Hepatocyte (in vitro differentiated cells): ENCODE results near the gene SGO2. TPM values are rescaled to one million over a fixed set of nuclear protein-coding genes. Genes with fewer than 3 reads are reported as not detected.

Source experiments
- DNase-seq: peaks from one replicate; pipeline ENCODE4 v3.0.0-alpha.2; 2016; ENCODE audit warnings: low spot score
- H2AFZ ChIP-seq: fragments of 200-600 bp; sonication (generic); 2 replicates; pipeline ENCODE4 v1.6.0; 2016; ENCODE audit warnings: antibody characterized with exemption, mild to moderate bottlenecking
- H3K27ac ChIP-seq: fragments of 200-600 bp; sonication (generic); 2 replicates; pipeline ENCODE4 v1.5.1; 2016; ENCODE audit warnings: mild to moderate bottlenecking
- H3K27me3 ChIP-seq: fragments of 200-600 bp; sonication (generic); 2 replicates; pipeline ENCODE4 v1.6.1; 2016
- H3K36me3 ChIP-seq: fragments of 200-600 bp; sonication (generic); replicated peaks from 2 replicates; pipeline ENCODE4 v1.5.1; 2016; ENCODE audit warnings: low read depth; ENCODE audit not compliant: insufficient read depth
- H3K4me1 ChIP-seq: fragments of 200-600 bp; sonication (generic); 2 replicates; pipeline ENCODE4 v1.5.1; 2016; ENCODE audit warnings: mild to moderate bottlenecking, moderate library complexity; ENCODE audit not compliant: insufficient read depth
- H3K4me2 ChIP-seq: fragments of 200-600 bp; sonication (generic); 2 replicates; pipeline ENCODE4 v1.6.0; 2016
- H3K4me3 ChIP-seq: fragments of 200-600 bp; sonication (generic); 2 replicates; pipeline ENCODE4 v1.5.1; 2016; ENCODE audit warnings: mild to moderate bottlenecking
- H3K79me2 ChIP-seq: fragments of 200-600 bp; sonication (generic); 2 replicates; pipeline ENCODE4 v1.6.0; 2017; ENCODE audit warnings: mild to moderate bottlenecking
- H3K9me2 ChIP-seq: fragments of 200-600 bp; sonication (generic); replicated peaks from 2 replicates; pipeline ENCODE4 v1.6.0; 2017; ENCODE audit warnings: mild to moderate bottlenecking; ENCODE audit not compliant: insufficient read depth
- H3K9me3 ChIP-seq: fragments of 200-600 bp; sonication (generic); 2 replicates; pipeline ENCODE4 v1.5.1; 2016; ENCODE audit warnings: low read depth, mild to moderate bottlenecking
- H4K20me1 ChIP-seq: fragments of 200-600 bp; sonication (generic); 2 replicates; pipeline ENCODE4 v1.6.0; 2016; ENCODE audit warnings: mild to moderate bottlenecking; ENCODE audit not compliant: insufficient read depth, poor library complexity, severe bottlenecking
- EZH2 ChIP-seq: fragments of 200-600 bp; sonication (generic); IDR thresholded peaks from 2 replicates; pipeline ENCODE4 v1.6.1; 2016; ENCODE audit warnings: antibody characterized with exemption, mild to moderate bottlenecking, borderline replicate concordance
- EZH2phosphoT487 ChIP-seq: fragments of 200-600 bp; sonication (generic); IDR thresholded peaks from one replicate; pipeline ENCODE4 v1.6.1; 2018; ENCODE audit warnings: antibody characterized with exemption, mild to moderate bottlenecking, low read depth, moderate library complexity; ENCODE audit not compliant: unreplicated experiment, severe bottlenecking
- WGBS: methylation state at CpG from one replicate; pipeline ENCODE4 v1.1.6; 2016; ENCODE audit warnings: low lambda C conversion rate; ENCODE audit errors: missing lambda C conversion rate; 5-methylcytosine and 5-hydroxymethylcytosine counted together
- polyA plus RNA-seq: library from polyadenylated mRNA; unstranded; fragments of >200 nt; fragmentation: Nextera tagmentation; extraction: Ambion mirVana; gene quantifications from 2 replicates; pipeline ENCODE4 v1.2.1, GENCODE V29; 2016
- total RNA-seq: library from RNA; depleted of rRNA; stranded (reverse); fragments of >200 nt; gene quantifications from 2 replicates; pipeline ENCODE4 v1.2.3, GENCODE V29; 2014
- TF ChIP-seq, protein P1 (sequence below): fragments of 200-600 bp; sonication (generic); IDR thresholded peaks from 2 replicates; pipeline ENCODE4 v1.5.1; 2016; ENCODE audit warnings: antibody characterized with exemption, mild to moderate bottlenecking; ENCODE audit not compliant: poor library complexity

SGO2 gene
- total and polyA plus RNA-seq, 2 experiments from 2014 or later = 5.6 to 7.0 TPM

DNA sequence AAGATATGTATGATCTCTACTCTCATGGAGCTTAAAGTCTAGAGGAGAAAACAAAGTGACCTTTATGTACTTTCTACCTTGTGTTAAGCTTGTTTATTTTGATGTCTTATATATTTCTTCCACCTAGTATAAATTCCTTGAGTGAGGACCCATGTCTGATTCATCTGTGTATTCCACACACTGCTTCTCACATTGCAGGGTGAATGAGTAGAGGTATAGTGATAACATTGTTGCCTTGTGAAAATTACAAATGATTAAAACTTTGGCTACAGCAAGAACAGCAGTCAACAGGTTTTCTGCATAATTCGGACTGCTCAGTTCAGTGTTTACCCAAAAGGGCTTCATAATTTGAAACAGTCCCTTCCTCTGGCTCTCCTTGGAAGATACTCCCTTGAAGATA is 96.1 kb downstream of the SGO2 start:
- no peaks in the 10 kb centered on the region for H3K36me3 ChIP-seq
- no peaks in the 10 kb centered on the region for H3K27me3 ChIP-seq
- H3K4me3 ChIP-seq = no peak overlapping the region
- no peak for DNase-seq
- no peaks in the 10 kb centered on the region for H3K9me3 ChIP-seq
- TF ChIP-seq, protein P1, sequence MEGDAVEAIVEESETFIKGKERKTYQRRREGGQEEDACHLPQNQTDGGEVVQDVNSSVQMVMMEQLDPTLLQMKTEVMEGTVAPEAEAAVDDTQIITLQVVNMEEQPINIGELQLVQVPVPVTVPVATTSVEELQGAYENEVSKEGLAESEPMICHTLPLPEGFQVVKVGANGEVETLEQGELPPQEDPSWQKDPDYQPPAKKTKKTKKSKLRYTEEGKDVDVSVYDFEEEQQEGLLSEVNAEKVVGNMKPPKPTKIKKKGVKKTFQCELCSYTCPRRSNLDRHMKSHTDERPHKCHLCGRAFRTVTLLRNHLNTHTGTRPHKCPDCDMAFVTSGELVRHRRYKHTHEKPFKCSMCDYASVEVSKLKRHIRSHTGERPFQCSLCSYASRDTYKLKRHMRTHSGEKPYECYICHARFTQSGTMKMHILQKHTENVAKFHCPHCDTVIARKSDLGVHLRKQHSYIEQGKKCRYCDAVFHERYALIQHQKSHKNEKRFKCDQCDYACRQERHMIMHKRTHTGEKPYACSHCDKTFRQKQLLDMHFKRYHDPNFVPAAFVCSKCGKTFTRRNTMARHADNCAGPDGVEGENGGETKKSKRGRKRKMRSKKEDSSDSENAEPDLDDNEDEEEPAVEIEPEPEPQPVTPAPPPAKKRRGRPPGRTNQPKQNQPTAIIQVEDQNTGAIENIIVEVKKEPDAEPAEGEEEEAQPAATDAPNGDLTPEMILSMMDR = no peak
- TF ChIP-seq EZH2 (no peak), EZH2phosphoT487 (no peak)
- no peaks in the 10 kb centered on the region for H3K79me2 ChIP-seq
- no peaks in the 10 kb centered on the region for H4K20me1 ChIP-seq
- H3K27ac ChIP-seq = no peak overlapping the region
- peaks cover 5% of the 10 kb centered on the region for H3K4me1 ChIP-seq
- no peak overlapping the region for H3K4me2 ChIP-seq
- no peak overlapping the region for H2AFZ ChIP-seq
- 81% methylated on average over 1 of the region's 1 CpG for WGBS
- no peaks in the 10 kb centered on the region for H3K9me2 ChIP-seq

DNA sequence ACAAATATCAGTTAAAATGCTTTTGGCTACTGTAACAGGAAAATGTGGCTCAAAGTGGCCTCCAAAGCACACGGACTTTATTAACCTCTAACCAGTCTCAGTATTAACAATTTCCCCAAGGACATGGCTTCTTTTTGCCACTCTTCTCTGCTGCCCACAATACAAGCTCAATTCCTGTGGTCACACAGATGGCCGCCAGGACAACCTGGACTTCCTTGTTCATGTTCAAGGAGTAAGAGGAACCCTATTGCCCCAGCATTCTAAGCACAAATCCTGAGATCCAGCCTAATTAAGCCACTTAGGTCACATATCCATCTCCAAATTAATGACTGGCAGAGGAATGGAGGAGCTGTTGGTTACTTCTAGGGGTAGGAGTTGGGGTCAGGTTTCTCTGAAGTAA is 98.0 kb downstream of the SGO2 start:
- H3K9me3 ChIP-seq = no peaks in the 10 kb centered on the region
- H3K4me1 ChIP-seq = peaks cover 3% of the 10 kb centered on the region
- no peaks in the 10 kb centered on the region for H3K36me3 ChIP-seq
- H3K4me2 ChIP-seq = no peak overlapping the region
- H3K27me3 ChIP-seq = no peaks in the 10 kb centered on the region
- H3K4me3 ChIP-seq = no peak overlapping the region
- 91% methylated on average over 2 of the region's 2 CpGs for WGBS
- TF ChIP-seq, protein P1 = no peak
- no peaks in the 10 kb centered on the region for H4K20me1 ChIP-seq
- H2AFZ ChIP-seq = no peak overlapping the region
- no peaks in the 10 kb centered on the region for H3K9me2 ChIP-seq
- no peak for DNase-seq
- no peaks in the 10 kb centered on the region for H3K79me2 ChIP-seq
- H3K27ac ChIP-seq = no peak overlapping the region

DNA sequence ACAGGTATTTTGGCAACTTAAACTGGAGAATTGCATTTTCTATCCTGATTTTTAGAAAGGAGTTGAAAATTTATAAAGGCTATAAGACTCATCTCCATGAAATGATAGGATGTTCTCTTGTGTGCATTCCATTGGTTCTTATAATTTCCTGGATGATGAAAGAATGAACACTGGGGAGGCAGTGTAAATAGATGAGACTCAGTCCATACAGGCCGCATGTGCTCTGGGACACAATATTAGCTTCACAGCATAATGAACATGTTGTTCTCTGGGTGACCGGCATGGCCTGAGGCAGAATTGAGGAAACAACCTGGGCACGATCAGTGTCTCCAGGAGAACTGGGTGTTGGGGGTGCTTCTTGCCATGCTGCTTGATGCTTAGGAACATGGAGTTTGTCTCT is 98.7 kb downstream of the SGO2 start:
- Histone ChIP-seq H2AFZ (no peak overlapping the region), H3K9me2 (no peaks in the 10 kb centered on the region), H3K4me1 (no peaks in the 10 kb centered on the region), H3K27me3 (no peaks in the 10 kb centered on the region), H4K20me1 (no peaks in the 10 kb centered on the region), H3K79me2 (no peaks in the 10 kb centered on the region), H3K4me3 (no peak overlapping the region), H3K36me3 (no peaks in the 10 kb centered on the region), H3K9me3 (no peaks in the 10 kb centered on the region), H3K27ac (no peak overlapping the region), H3K4me2 (no peak overlapping the region)
- WGBS = 85% methylated on average over 3 of the region's 3 CpGs
- TF ChIP-seq EZH2phosphoT487 = no peak
- TF ChIP-seq, protein P1 = no peak
- no peak for TF ChIP-seq EZH2
- DNase-seq = no peak

DNA sequence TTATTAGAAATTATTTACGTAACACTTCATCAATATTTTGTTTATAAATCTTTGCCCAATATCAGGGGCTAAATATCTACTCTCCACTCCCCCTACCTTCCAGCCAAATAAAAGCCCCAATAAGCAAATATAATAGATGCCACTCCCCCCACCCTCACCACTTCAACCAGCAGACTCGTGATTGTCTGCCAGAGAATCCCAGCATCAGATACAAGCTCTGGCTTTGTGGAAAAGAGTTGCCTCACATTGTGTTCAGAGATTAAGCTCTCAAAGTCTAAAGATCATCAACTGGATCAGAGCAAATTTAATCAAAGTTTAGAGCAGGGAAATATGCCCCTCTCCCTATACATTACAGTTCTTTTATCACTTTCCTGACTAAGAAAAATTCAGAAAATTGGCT is 99.3 kb downstream of the SGO2 start:
- Histone ChIP-seq H3K9me2 (no peaks in the 10 kb centered on the region), H4K20me1 (no peaks in the 10 kb centered on the region), H3K9me3 (no peaks in the 10 kb centered on the region), H3K4me3 (no peak overlapping the region), H2AFZ (no peak overlapping the region), H3K4me1 (no peaks in the 10 kb centered on the region), H3K36me3 (no peaks in the 10 kb centered on the region), H3K79me2 (no peaks in the 10 kb centered on the region), H3K4me2 (no peak overlapping the region), H3K27ac (no peak overlapping the region), H3K27me3 (no peaks in the 10 kb centered on the region)
- no peak for DNase-seq
- no peak for TF ChIP-seq EZH2phosphoT487
- TF ChIP-seq, protein P1 = no peak
- no peak for TF ChIP-seq EZH2
- WGBS = 56% methylated on average over 2 of the region's 2 CpGs
